GM12878 (cell line): Measurements from ENCODE around the gene DNAJC7. TPM values are rescaled to one million over a fixed set of nuclear protein-coding genes. Genes with fewer than 3 reads are reported as not detected.

Experiments
- ATF2 ChIP-seq: IDR thresholded peaks from 2 replicates; pipeline ENCODE4 v1.6.1; 2012; ENCODE audit warnings: low read length, inconsistent platforms
- CBFB ChIP-seq: IDR thresholded peaks from 2 replicates; pipeline ENCODE4 v1.6.1; 2016; ENCODE audit warnings: antibody characterized with exemption, low read depth
- CHD1 ChIP-seq: IDR thresholded peaks from 2 replicates; pipeline ENCODE4 v1.6.1; 2012; ENCODE audit warnings: low read depth, low read length, improper control_type of control experiment
- CTCF ChIP-seq, 3 experiments: IDR thresholded peaks in 2 of 3; conservative IDR thresholded peaks in 1 of 3; 2 replicates each; pipeline ENCODE4 v1.5.1; 2011; ENCODE audit warnings: low read depth in 3 of 3, low read length in 3 of 3, mild to moderate bottlenecking in 3 of 3, control low read depth in 2 of 3, moderate library complexity in 2 of 3, inconsistent platforms in 1 of 3, mixed read lengths in 1 of 3; ENCODE audit not compliant: control insufficient read depth in 2 of 3, insufficient read depth in 1 of 3; ENCODE audit errors: extremely low read depth in 1 of 3
- IKZF2 ChIP-seq, 2 experiments: fragments of 450-650 bp; IDR thresholded peaks; 2 replicates each; pipeline ENCODE4 v1.6.1; 2017; ENCODE audit warnings: mild to moderate bottlenecking in 2 of 2, moderate library complexity in 2 of 2
- IRF4 ChIP-seq: IDR thresholded peaks from 2 replicates; pipeline ENCODE4 v1.6.1; 2011; ENCODE audit warnings: low read depth, low read length
- LARP7 ChIP-seq: fragments of 450-650 bp; IDR thresholded peaks from 2 replicates; pipeline ENCODE4 v1.6.1; 2017; ENCODE audit warnings: mild to moderate bottlenecking
- RAD21 ChIP-seq: IDR thresholded peaks from 2 replicates; pipeline ENCODE4 v1.6.1; 2011; ENCODE audit warnings: mild to moderate bottlenecking, low read depth, low read length, moderate library complexity; ENCODE audit not compliant: insufficient read depth
- RELA ChIP-seq: fragments of 450-650 bp; IDR thresholded peaks from 2 replicates; pipeline ENCODE4 v1.8.0; 2014; ENCODE audit warnings: borderline replicate concordance; ENCODE audit not compliant: partially characterized antibody
- SMARCA5 ChIP-seq: fragments of 450-650 bp; IDR thresholded peaks from 2 replicates; pipeline ENCODE4 v1.6.1; 2017; ENCODE audit warnings: mild to moderate bottlenecking
- SP1 ChIP-seq: IDR thresholded peaks from one replicate; pipeline ENCODE4 v1.6.1; 2011; ENCODE audit warnings: low read depth, low read length
- TBL1XR1 ChIP-seq: IDR thresholded peaks from 2 replicates; pipeline ENCODE4 v1.6.1; 2012; ENCODE audit warnings: low read depth, low read length, improper control_type of control experiment
- TCF12 ChIP-seq: IDR thresholded peaks from 2 replicates; pipeline ENCODE4 v1.6.1; 2011; ENCODE audit warnings: low read depth, mild to moderate bottlenecking, low read length
- polyA plus RNA-seq, 11 experiments: library from polyadenylated mRNA; depleted of rRNA in 4 of 11; unstranded in 6 of 11; stranded (reverse) in 5 of 11; fragments of >200 nt; fragmentation: Nextera tagmentation in 4 of 11; fragmentation: Illumina TruSeq in 1 of 11; extraction: Ambion mirVana in 4 of 11; extraction: Trizol in 1 of 11; gene quantifications; 1 replicate in 1 of 11; 2 replicates in 10 of 11; pipeline versions ENCODE4 v1.2.1 to v1.2.3, GENCODE V29; 2011 to 2016; ENCODE audit warnings: inconsistent platforms in 2 of 11, missing spikeins in 2 of 11, low read depth in 1 of 11
- total RNA-seq, 4 experiments: library from RNA; depleted of rRNA in 3 of 4; stranded (reverse); fragments of >200 nt in 3 of 4; fragmentation: Illumina TruSeq in 1 of 4; extraction: Trizol in 1 of 4; gene quantifications; 2 replicates each; pipeline versions ENCODE4 v1.2.1 to v1.2.3, GENCODE V29; 2013 to 2021

Gene DNAJC7
- total and polyA plus RNA-seq, 10 of the 15 experiments (the other 5 are each of a cell fraction or from before 2014, with no cell fraction given) = 60.1 to 173 (median 94.9) TPM

DNA sequence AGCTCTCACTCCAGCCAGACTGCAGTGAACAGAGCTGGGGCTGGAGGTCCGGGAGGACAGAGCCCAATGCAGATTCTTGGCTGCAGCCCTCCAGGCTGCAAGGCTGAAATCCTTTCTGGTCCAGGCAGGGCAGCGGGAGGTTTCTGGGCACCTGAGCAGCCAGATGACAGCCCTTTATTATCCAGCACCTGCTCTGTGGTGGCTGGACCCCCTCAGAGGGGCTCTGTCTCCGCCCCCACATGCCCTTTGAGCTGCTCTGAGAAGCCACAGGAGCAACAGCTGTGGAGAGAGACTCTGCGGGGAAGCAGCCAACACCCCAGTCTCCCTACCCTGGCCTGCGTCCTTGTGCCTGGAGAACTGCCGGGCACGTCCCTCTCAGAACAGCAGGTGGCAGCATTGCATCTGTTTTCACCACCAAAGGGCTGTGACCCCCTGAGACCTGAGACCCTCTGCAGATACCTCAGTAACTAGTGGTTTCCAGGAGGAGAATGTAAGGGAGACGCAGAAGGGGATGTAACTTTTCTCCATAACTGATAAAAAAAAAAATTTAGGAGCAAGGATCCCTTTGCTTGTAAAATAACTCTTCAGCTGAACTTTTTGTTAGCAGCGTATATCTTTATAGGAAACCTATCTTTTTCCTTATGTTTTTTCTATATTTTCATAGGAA is 54.3 kb downstream of the DNAJC7 start (continued):
- TF ChIP-seq CTCF (IDR thresholded peaks at IDR 0.05 in 2 of 3, conservative IDR thresholded peaks at IDR 0.05 in 1 of 3; ENCODE audit: control insufficient read depth in 2 of 3, extremely low read depth in 1 of 3, insufficient read depth in 1 of 3, low read depth in 3 of 3, low read length in 3 of 3) = peak; percentile 91 to 93 (median 91)
- peak; percentile 46; the same call in 1 of the 2 replicates for TF ChIP-seq LARP7
- TF ChIP-seq RELA = peak; percentile 13
- no peak for TF ChIP-seq SP1
- TF ChIP-seq ATF2 = no peak
- no peak for TF ChIP-seq CBFB
- TF ChIP-seq IKZF2 (IDR thresholded peaks at IDR 0.05) = no peak; a peak in 2 of 4 replicates
- peak; percentile 67; the same call in 1 of the 2 replicates for TF ChIP-seq SMARCA5
- TF ChIP-seq CHD1 = no peak
- 0 out of 2 replicates have a peak, but pooled peaks have one; percentile 1 for TF ChIP-seq TCF12
- no peak for TF ChIP-seq TBL1XR1
- peak; percentile 92 for TF ChIP-seq RAD21
- 0 out of 2 replicates have a peak, but pooled peaks have one; percentile 31 for TF ChIP-seq IRF4
